Measurements from ENCODE around the gene CLIP2. TPM values are rescaled to one million over a fixed set of nuclear protein-coding genes. Genes with fewer than 3 reads are reported as not detected.

Gene CLIP2
- total RNA-seq, 1 experiment from 2014 or later: 26.2 TPM

DNA sequence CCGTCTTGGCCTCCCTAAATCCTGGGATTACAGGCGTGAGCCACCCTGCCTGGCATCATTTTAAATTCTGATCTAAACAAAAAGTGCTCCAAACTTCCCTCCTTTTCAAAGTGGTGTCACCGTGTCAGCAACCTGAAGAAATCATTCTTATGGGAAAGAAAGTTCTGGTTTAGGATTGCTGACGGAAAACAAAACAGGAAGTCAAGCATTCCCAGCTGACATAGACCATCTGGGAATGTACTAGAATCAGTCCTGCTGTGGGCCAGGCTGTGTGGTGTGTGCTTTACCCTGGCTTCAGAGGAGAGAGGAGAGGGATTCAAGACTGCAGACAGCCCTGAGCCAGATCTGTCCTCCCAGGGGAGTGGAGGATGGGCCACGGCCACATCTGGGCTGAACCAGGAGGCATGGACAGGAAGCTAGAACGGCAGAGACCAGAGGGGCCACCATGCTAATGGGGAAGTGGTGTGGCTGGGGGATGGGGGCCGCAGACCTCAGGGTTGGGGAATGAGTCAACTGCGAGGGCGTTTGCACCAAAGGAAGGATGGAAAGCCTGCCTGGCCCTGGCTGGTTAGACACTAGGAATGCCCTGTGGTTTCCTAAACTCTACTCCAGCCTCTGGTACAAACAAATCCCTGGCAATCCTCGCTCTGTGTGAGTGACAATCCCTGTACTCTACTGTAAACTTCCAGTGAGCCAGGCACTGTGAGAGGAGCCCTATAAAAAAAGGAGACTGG, 16.7 kb upstream of the CLIP2 start:
- POLR2A ChIA-PET (ENCODE audit: unreplicated experiment): no interaction called here

DNA sequence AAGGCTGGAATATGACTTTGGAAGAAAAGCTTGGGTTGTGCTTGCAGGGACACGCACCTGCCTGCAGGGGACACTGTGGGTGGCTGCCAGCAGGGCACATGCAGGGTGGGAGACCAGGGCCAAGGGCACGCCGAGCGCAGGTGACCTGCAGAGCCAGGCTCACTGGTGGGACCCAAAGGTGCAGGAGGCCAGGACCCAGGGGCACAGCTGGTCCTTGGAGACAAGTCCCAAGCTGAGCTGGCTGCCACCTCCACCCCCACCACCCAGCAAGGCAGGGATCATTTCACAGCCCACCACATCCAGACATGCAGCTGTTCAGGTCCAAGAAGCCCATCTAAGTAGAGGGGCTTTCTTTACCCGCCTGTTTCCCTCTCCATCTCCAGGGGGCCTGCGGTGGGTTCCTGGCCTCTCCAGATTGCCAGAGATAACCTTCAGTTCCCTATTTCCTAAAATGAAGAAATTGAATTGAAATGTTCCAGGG, 13.8 kb upstream of the CLIP2 start:
- ChIA-PET POLR2A (ENCODE audit: unreplicated experiment) (no interaction called here), CTCF (interaction anchor here (0.6 to 1.6 kb wide), 4 partner anchors 13 to 206 kb away, joined by 3 to 10 read pairs (median 4); no protein-coding TSS in a partner anchor)
- H3K9me3 ChIP-seq (ENCODE audit: low read length): no peaks in the 10 kb centered on the region
- ATAC-seq: no peak
- H2AFZ ChIP-seq (ENCODE audit: low read length): no peak overlapping the region
- H3F3A ChIP-seq (ENCODE audit: low read length, unreplicated experiment): no peaks in the 10 kb centered on the region
- H4K20me1 ChIP-seq (ENCODE audit: low read length): no peaks in the 10 kb centered on the region
- TF ChIP-seq EZH2phosphoT487 (IDR thresholded peaks at IDR 0.05; ENCODE audit: borderline replicate concordance, low read length): no peak
- no peak for TF ChIP-seq EZH2 (IDR thresholded peaks at IDR 0.05; ENCODE audit: low read length, unreplicated experiment)
- TF ChIP-seq, protein P1, sequence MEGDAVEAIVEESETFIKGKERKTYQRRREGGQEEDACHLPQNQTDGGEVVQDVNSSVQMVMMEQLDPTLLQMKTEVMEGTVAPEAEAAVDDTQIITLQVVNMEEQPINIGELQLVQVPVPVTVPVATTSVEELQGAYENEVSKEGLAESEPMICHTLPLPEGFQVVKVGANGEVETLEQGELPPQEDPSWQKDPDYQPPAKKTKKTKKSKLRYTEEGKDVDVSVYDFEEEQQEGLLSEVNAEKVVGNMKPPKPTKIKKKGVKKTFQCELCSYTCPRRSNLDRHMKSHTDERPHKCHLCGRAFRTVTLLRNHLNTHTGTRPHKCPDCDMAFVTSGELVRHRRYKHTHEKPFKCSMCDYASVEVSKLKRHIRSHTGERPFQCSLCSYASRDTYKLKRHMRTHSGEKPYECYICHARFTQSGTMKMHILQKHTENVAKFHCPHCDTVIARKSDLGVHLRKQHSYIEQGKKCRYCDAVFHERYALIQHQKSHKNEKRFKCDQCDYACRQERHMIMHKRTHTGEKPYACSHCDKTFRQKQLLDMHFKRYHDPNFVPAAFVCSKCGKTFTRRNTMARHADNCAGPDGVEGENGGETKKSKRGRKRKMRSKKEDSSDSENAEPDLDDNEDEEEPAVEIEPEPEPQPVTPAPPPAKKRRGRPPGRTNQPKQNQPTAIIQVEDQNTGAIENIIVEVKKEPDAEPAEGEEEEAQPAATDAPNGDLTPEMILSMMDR (conservative IDR thresholded peaks at IDR 0.05; ENCODE audit: low read depth, low read length): peak; percentile 54
- no peak for DNase-seq
- H3K27me3 ChIP-seq (ENCODE audit: low read length): no peaks in the 10 kb centered on the region
- no peak overlapping the region for H3K27ac ChIP-seq (ENCODE audit: low read length)
- no peak overlapping the region for H3K4me2 ChIP-seq (ENCODE audit: low read length)
- H3K4me1 ChIP-seq (ENCODE audit: insufficient read depth, low read length): peaks cover 31% of the 10 kb centered on the region
- H3K36me3 ChIP-seq (ENCODE audit: low read depth, low read length): no peaks in the 10 kb centered on the region
- H3K9me2 ChIP-seq (replicated peaks; ENCODE audit: low read length): no peaks in the 10 kb centered on the region
- no peak overlapping the region for H3K9ac ChIP-seq (ENCODE audit: low read length)
- H3K79me2 ChIP-seq (ENCODE audit: low read length): no peaks in the 10 kb centered on the region
- no peak overlapping the region for H3K4me3 ChIP-seq (ENCODE audit: low read length)
- BruUV-seq (replicated peaks): no TSS peak
- intact Hi-C loops (cut with micrococcal nuclease): loop anchor here (10.0 kb wide), 1 partner anchor 79 kb away; no protein-coding TSS in a partner anchor

More for the DNA sequence above, 16.7 kb upstream of the CLIP2 start:
- Histone ChIP-seq H3K9me3 (ENCODE audit: low read length) (no peaks in the 10 kb centered on the region), H3K27ac (ENCODE audit: low read length) (peak overlapping the region; percentile 95), H4K20me1 (ENCODE audit: low read length) (no peaks in the 10 kb centered on the region), H3K36me3 (ENCODE audit: low read depth, low read length) (no peaks in the 10 kb centered on the region), H3K9ac (ENCODE audit: low read length) (peak overlapping the region; percentile 66), H2AFZ (ENCODE audit: low read length) (peak overlapping the region; percentile 88), H3K4me1 (ENCODE audit: insufficient read depth, low read length) (peaks cover 17% of the 10 kb centered on the region), H3F3A (ENCODE audit: low read length, unreplicated experiment) (no peaks in the 10 kb centered on the region), H3K4me2 (ENCODE audit: low read length) (peak overlapping the region; percentile 47), H3K4me3 (ENCODE audit: low read length) (no peak overlapping the region), H3K27me3 (ENCODE audit: low read length) (no peaks in the 10 kb centered on the region), H3K79me2 (ENCODE audit: low read length) (no peaks in the 10 kb centered on the region), H3K9me2 (replicated peaks; ENCODE audit: low read length) (no peaks in the 10 kb centered on the region)
- ATAC-seq (peak; percentile 73), DNase-seq (peak; percentile 77)
- CTCF ChIA-PET: interaction anchor here (0.5 kb wide), 2 partner anchors 10 to 71 kb away, joined by 4 to 5 read pairs; no protein-coding TSS in a partner anchor
- intact Hi-C loops (cut with micrococcal nuclease): loop anchor here (10.0 kb wide), 1 partner anchor 82 kb away; no protein-coding TSS in a partner anchor
- no TSS peak for BruUV-seq (replicated peaks)
- no peak for TF ChIP-seq EZH2phosphoT487 (IDR thresholded peaks at IDR 0.05; ENCODE audit: borderline replicate concordance, low read length)
- TF ChIP-seq, protein P1 (conservative IDR thresholded peaks at IDR 0.05; ENCODE audit: low read depth, low read length): no peak
- TF ChIP-seq EZH2 (IDR thresholded peaks at IDR 0.05; ENCODE audit: low read length, unreplicated experiment): no peak

DNA sequence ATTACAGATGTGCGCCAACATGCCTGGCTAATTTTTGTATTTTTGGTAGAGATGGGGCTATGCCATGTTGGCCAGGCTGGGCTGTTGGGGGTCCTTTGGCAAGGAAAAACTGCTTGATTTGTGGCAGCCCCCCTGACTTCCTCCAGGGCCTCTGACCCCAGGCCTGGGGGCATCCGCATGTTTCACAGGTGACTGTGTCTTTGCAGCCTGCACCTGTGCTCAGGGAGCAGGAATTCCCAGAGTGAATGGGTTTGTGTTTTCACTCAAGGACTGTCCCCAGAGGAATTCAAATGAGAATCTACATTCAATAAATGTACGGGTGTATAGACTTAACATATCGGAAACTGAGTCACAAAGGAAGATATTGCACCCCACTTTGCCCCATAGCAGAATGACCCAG, 11.6 kb upstream of the CLIP2 start:
- intact Hi-C loops (cut with micrococcal nuclease): loop anchor here (2.0 to 10.0 kb wide), 2 partner anchors 23 to 77 kb away; partner anchors contain the start of gene RFC2
- Histone ChIP-seq H3K27ac (ENCODE audit: low read length) (no peak overlapping the region), H3K9ac (ENCODE audit: low read length) (no peak overlapping the region), H4K20me1 (ENCODE audit: low read length) (no peaks in the 10 kb centered on the region), H3K9me3 (ENCODE audit: low read length) (no peaks in the 10 kb centered on the region), H3K36me3 (ENCODE audit: low read depth, low read length) (no peaks in the 10 kb centered on the region), H3K79me2 (ENCODE audit: low read length) (no peaks in the 10 kb centered on the region), H3K4me3 (ENCODE audit: low read length) (no peak overlapping the region), H3K4me1 (ENCODE audit: insufficient read depth, low read length) (peaks cover 32% of the 10 kb centered on the region), H3K27me3 (ENCODE audit: low read length) (no peaks in the 10 kb centered on the region), H3F3A (ENCODE audit: low read length, unreplicated experiment) (no peaks in the 10 kb centered on the region), H3K9me2 (replicated peaks; ENCODE audit: low read length) (no peaks in the 10 kb centered on the region), H2AFZ (ENCODE audit: low read length) (no peak overlapping the region), H3K4me2 (ENCODE audit: low read length) (no peak overlapping the region)
- ChIA-PET CTCF (no interaction called here), POLR2A (ENCODE audit: unreplicated experiment) (no interaction called here)
- ATAC-seq (no peak), DNase-seq (no peak)
- TF ChIP-seq, protein P1 (conservative IDR thresholded peaks at IDR 0.05; ENCODE audit: low read depth, low read length): no peak
- BruUV-seq (replicated peaks): no TSS peak

Data from PC-3 (cell line).